GM12892 (cell line): ENCODE measurements around the gene HSPA12A.

Source experiments
- POLR2AphosphoS5 ChIP-seq: IDR thresholded peaks from 2 replicates; pipeline ENCODE4 v1.6.1; 2011; ENCODE audit warnings: low read depth, low read length, control low read depth
- TAF1 ChIP-seq: IDR thresholded peaks from 2 replicates; pipeline ENCODE4 v1.6.1; 2011; ENCODE audit warnings: low read depth, mild to moderate bottlenecking, control low read depth, low read length, borderline replicate concordance

- TF ChIP-seq POLR2AphosphoS5 (no peak), TAF1 (no peak)
Measured at GRCh38 chr10:116671274-116671926, 71.0 kb downstream of the HSPA12A start.
